Measurements from ENCODE around the gene WBP2. TPM values are rescaled to one million over a fixed set of nuclear protein-coding genes. Genes with fewer than 3 reads are reported as not detected.

WBP2 gene
- total RNA-seq, 1 experiment from 2014 or later = 132 TPM

DNA sequence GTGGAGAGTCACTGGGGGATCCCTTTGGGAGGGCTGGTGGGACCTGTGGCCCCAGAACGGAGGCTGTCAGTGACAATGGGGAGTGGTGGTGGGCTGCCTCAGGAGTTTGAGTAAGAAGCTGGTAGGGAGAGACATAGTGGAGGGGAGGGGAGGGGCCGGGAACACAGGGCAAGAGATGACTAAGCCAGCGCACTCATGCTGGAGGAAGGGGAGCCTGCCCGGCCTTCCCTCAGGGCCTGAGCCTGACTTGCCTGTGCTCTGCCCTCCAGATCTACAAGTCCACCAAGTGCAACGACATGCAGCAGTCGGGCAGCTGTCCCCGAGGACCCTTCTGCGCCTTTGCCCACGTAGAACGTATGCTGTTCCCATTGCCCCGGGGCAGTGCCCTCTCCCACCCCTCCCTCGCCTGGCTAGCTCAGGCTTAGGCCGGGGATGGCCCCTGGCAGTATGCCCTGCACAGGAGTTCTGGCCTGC is 40.2 kb downstream of the WBP2 start:
- Histone ChIP-seq H2AFZ (ENCODE audit: low read depth, low read length, poor library complexity, severe bottlenecking) (no peak overlapping the region), H3K4me3 (replicated peaks in 1 of 2; ENCODE audit: low read depth in 1 of 2, low read length in 2 of 2) (no peak overlapping the region), H3K79me2 (ENCODE audit: insufficient read depth, low read length) (no peaks in the 10 kb centered on the region), H3K9me2 (ENCODE audit: insufficient read depth) (no peaks in the 10 kb centered on the region), H3K9ac (ENCODE audit: low read length) (no peak overlapping the region), H3K4me2 (ENCODE audit: low read length) (no peak overlapping the region), H3K36me3 (ENCODE audit: control insufficient read depth in 1 of 2, insufficient read depth in 2 of 2, low read length in 2 of 2) (peaks cover 21 to 37% of the 10 kb centered on the region in 2 experiments; a peak in 3 of 4 replicates), H3K4me1 (ENCODE audit: control insufficient read depth in 1 of 2, insufficient read depth in 2 of 2, low read length in 2 of 2) (peaks cover 0 to 5% of the 10 kb centered on the region in 2 experiments; a peak in 1 of 4 replicates), H3K27me3 (ENCODE audit: insufficient read depth, low read length) (no peaks in the 10 kb centered on the region), H3K9me3 (ENCODE audit: control insufficient read depth in 1 of 2, insufficient read depth in 1 of 2, low read depth in 1 of 2, low read length in 2 of 2) (no peaks in the 10 kb centered on the region), H4K20me1 (ENCODE audit: insufficient read depth) (no peaks in the 10 kb centered on the region), H3K27ac (ENCODE audit: low read depth, low read length) (no peak overlapping the region; the same call in 1 of the 2 replicates)
- ChIA-PET POLR2A (interaction anchor here (1.4 kb wide), 1 partner anchor 35 kb away, joined by 4 read pairs; no protein-coding TSS in a partner anchor), RAD21 (ENCODE audit: low non-redundant PET in 1 of 2, low total read pairs in 2 of 2, uncharacterized antibody in 2 of 2, unreplicated experiment in 2 of 2) (no interaction called here), CTCF (interaction anchor here (0.6 to 1.2 kb wide), 2 partner anchors 11 to 15 kb away, joined by 3 to 5 read pairs; no protein-coding TSS in a partner anchor)
- DNase-seq (ENCODE audit: low read depth, low spot score) (no peak), ATAC-seq (no peak)
- TF ChIP-seq, protein P1, sequence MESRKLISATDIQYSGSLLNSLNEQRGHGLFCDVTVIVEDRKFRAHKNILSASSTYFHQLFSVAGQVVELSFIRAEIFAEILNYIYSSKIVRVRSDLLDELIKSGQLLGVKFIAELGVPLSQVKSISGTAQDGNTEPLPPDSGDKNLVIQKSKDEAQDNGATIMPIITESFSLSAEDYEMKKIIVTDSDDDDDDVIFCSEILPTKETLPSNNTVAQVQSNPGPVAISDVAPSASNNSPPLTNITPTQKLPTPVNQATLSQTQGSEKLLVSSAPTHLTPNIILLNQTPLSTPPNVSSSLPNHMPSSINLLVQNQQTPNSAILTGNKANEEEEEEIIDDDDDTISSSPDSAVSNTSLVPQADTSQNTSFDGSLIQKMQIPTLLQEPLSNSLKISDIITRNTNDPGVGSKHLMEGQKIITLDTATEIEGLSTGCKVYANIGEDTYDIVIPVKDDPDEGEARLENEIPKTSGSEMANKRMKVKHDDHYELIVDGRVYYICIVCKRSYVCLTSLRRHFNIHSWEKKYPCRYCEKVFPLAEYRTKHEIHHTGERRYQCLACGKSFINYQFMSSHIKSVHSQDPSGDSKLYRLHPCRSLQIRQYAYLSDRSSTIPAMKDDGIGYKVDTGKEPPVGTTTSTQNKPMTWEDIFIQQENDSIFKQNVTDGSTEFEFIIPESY (IDR thresholded peaks at IDR 0.05; ENCODE audit: extremely low read depth, insufficient replicate concordance, low read length) = no peak
- TF ChIP-seq, protein P2, sequence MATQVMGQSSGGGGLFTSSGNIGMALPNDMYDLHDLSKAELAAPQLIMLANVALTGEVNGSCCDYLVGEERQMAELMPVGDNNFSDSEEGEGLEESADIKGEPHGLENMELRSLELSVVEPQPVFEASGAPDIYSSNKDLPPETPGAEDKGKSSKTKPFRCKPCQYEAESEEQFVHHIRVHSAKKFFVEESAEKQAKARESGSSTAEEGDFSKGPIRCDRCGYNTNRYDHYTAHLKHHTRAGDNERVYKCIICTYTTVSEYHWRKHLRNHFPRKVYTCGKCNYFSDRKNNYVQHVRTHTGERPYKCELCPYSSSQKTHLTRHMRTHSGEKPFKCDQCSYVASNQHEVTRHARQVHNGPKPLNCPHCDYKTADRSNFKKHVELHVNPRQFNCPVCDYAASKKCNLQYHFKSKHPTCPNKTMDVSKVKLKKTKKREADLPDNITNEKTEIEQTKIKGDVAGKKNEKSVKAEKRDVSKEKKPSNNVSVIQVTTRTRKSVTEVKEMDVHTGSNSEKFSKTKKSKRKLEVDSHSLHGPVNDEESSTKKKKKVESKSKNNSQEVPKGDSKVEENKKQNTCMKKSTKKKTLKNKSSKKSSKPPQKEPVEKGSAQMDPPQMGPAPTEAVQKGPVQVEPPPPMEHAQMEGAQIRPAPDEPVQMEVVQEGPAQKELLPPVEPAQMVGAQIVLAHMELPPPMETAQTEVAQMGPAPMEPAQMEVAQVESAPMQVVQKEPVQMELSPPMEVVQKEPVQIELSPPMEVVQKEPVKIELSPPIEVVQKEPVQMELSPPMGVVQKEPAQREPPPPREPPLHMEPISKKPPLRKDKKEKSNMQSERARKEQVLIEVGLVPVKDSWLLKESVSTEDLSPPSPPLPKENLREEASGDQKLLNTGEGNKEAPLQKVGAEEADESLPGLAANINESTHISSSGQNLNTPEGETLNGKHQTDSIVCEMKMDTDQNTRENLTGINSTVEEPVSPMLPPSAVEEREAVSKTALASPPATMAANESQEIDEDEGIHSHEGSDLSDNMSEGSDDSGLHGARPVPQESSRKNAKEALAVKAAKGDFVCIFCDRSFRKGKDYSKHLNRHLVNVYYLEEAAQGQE (IDR thresholded peaks at IDR 0.05; ENCODE audit: low read depth) = no peak
- no peak for TF ChIP-seq EZH2 (IDR thresholded peaks at IDR 0.05)
- no peak for TF ChIP-seq JUND (IDR thresholded peaks at IDR 0.05)
- no peak for TF ChIP-seq TCF7L2 (IDR thresholded peaks at IDR 0.05; ENCODE audit: borderline replicate concordance, extremely low read depth, insufficient read depth, insufficient read length)
- TF ChIP-seq, protein P3, sequence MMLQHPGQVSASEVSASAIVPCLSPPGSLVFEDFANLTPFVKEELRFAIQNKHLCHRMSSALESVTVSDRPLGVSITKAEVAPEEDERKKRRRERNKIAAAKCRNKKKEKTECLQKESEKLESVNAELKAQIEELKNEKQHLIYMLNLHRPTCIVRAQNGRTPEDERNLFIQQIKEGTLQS (IDR thresholded peaks at IDR 0.05) = no peak
- TF ChIP-seq CBX3 (IDR thresholded peaks at IDR 0.05; ENCODE audit: low read depth) = no peak
- TF ChIP-seq, protein P4, sequence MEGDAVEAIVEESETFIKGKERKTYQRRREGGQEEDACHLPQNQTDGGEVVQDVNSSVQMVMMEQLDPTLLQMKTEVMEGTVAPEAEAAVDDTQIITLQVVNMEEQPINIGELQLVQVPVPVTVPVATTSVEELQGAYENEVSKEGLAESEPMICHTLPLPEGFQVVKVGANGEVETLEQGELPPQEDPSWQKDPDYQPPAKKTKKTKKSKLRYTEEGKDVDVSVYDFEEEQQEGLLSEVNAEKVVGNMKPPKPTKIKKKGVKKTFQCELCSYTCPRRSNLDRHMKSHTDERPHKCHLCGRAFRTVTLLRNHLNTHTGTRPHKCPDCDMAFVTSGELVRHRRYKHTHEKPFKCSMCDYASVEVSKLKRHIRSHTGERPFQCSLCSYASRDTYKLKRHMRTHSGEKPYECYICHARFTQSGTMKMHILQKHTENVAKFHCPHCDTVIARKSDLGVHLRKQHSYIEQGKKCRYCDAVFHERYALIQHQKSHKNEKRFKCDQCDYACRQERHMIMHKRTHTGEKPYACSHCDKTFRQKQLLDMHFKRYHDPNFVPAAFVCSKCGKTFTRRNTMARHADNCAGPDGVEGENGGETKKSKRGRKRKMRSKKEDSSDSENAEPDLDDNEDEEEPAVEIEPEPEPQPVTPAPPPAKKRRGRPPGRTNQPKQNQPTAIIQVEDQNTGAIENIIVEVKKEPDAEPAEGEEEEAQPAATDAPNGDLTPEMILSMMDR (IDR thresholded peaks at IDR 0.05 in 2 of 3, conservative IDR thresholded peaks at IDR 0.05 in 1 of 3; ENCODE audit: borderline replicate concordance in 1 of 3, insufficient read depth in 1 of 3, low read depth in 2 of 3, low read length in 2 of 3) = no peak
- no peak for TF ChIP-seq POLR2AphosphoS5 (IDR thresholded peaks at IDR 0.05; ENCODE audit: low read depth, low read length)
- TF ChIP-seq ELF1 (IDR thresholded peaks at IDR 0.05; ENCODE audit: borderline replicate concordance, low read depth) = no peak
- no peak for TF ChIP-seq SP1 (IDR thresholded peaks at IDR 0.05; ENCODE audit: low read depth)
- no peak for TF ChIP-seq EZH2phosphoT487 (IDR thresholded peaks at IDR 0.05; ENCODE audit: borderline replicate concordance)
- TF ChIP-seq EGR1 (IDR thresholded peaks at IDR 0.05; ENCODE audit: low read depth) = no peak
- no peak for TF ChIP-seq FOSL1 (IDR thresholded peaks at IDR 0.05; ENCODE audit: low read depth)
- TF ChIP-seq ZFX (IDR thresholded peaks at IDR 0.05) = no peak; the same call in 1 of the 2 replicates
- BruUV-seq (replicated peaks) = no TSS peak
- intact Hi-C loops (cut with micrococcal nuclease) = no loop called here

All from HCT116 (cell line).